22Rv1 (cell line): ENCODE data around the gene STON2.

Source experiments
- ZFX ChIP-seq: fragments of 450-650 bp; IDR thresholded peaks from 2 replicates; pipeline ENCODE4 v1.6.1; 2017; ENCODE audit warnings: antibody characterized with exemption, borderline replicate concordance
- TF ChIP-seq, protein P1 (sequence below): fragments of 450-650 bp; IDR thresholded peaks from 2 replicates; pipeline ENCODE4 v1.5.1; 2017; ENCODE audit warnings: mild to moderate bottlenecking

DNA sequence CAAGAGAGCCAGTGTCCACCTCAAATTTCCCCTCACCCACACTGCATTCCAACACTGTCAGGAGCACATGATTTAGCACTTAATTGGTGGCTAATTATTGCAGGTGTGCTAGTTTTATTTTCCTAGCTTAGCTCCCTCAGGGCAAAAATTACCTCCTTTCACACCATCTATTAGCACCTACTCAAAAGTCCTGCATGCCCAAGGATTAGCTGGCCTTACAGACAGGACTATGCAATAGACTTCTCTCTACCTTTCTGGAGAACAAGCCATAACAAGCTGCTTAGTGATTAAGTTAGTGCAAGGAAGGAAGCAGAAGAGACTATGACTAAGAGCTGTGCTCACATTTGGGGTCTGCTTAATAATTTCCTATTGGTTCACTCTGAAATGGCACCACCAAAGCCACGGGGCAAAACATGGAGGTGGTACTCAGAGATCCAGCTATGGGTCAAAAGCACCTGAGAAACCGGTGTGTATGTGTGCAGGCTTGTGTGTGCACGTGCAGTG lies 69.5 kb downstream of the STON2 start:
- TF ChIP-seq, protein P1, sequence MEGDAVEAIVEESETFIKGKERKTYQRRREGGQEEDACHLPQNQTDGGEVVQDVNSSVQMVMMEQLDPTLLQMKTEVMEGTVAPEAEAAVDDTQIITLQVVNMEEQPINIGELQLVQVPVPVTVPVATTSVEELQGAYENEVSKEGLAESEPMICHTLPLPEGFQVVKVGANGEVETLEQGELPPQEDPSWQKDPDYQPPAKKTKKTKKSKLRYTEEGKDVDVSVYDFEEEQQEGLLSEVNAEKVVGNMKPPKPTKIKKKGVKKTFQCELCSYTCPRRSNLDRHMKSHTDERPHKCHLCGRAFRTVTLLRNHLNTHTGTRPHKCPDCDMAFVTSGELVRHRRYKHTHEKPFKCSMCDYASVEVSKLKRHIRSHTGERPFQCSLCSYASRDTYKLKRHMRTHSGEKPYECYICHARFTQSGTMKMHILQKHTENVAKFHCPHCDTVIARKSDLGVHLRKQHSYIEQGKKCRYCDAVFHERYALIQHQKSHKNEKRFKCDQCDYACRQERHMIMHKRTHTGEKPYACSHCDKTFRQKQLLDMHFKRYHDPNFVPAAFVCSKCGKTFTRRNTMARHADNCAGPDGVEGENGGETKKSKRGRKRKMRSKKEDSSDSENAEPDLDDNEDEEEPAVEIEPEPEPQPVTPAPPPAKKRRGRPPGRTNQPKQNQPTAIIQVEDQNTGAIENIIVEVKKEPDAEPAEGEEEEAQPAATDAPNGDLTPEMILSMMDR, result no peak
- TF ChIP-seq ZFX, result no peak
